ENCODE results near the gene MCUB. TPM values are rescaled to one million over a fixed set of nuclear protein-coding genes. Genes with fewer than 3 reads are reported as not detected.

Gene MCUB
- total RNA-seq, 4 donors from 2014 or later, result 6.5 to 18.5 (median 12.4) TPM

GRCh38 chr4:109599046-109599652 is 39.1 kb downstream of the MCUB start:
- no peak for DNase-seq
- H3K9me3 ChIP-seq, result no peaks in the 10 kb centered on the region

GRCh38 chr4:109600431-109600830 is 40.4 kb downstream of the MCUB start:
- Histone ChIP-seq H3K36me3 (no peaks in the 10 kb centered on the region), H3K9me3 (no peaks in the 10 kb centered on the region), H3K4me3 (replicated peaks in 1 of 3) (no peak overlapping the region), H3K27ac (no peak overlapping the region), H3K4me1 (no peaks in the 10 kb centered on the region), H3K27me3 (no peaks in the 10 kb centered on the region)
- DNase-seq, result no peak
- intact Hi-C loops (cut with DNase I), result no loop called here
- 91 to 99% methylated on average over 3 of the region's 3 CpGs for WGBS, 2 donors
- TF ChIP-seq CTCF (IDR thresholded peaks at IDR 0.05) (no peak), POLR2A (IDR thresholded peaks at IDR 0.05) (no peak)

More at GRCh38 chr4:109599046-109599652, 39.1 kb downstream of the MCUB start:
- Histone ChIP-seq H3K4me3 (replicated peaks in 1 of 3) (no peak overlapping the region), H3K36me3 (no peaks in the 10 kb centered on the region), H3K4me1 (no peaks in the 10 kb centered on the region), H3K27me3 (no peaks in the 10 kb centered on the region), H3K27ac (no peak overlapping the region)
- 91 to 95% methylated on average over 6 of the region's 6 CpGs for WGBS, 2 donors
- intact Hi-C loops (cut with DNase I), result no loop called here
- TF ChIP-seq CTCF (IDR thresholded peaks at IDR 0.05) (no peak), POLR2A (IDR thresholded peaks at IDR 0.05) (no peak)

GRCh38 chr4:109601336-109601735 is 41.3 kb downstream of the MCUB start:
- Histone ChIP-seq H3K27me3 (no peaks in the 10 kb centered on the region), H3K27ac (no peak overlapping the region), H3K36me3 (no peaks in the 10 kb centered on the region), H3K4me1 (no peaks in the 10 kb centered on the region), H3K4me3 (replicated peaks in 1 of 3) (no peak overlapping the region), H3K9me3 (no peaks in the 10 kb centered on the region)
- TF ChIP-seq CTCF (IDR thresholded peaks at IDR 0.05) (no peak), POLR2A (IDR thresholded peaks at IDR 0.05) (no peak)
- no peak for DNase-seq
- intact Hi-C loops (cut with DNase I), result no loop called here
- WGBS, 2 donors, result 87 to 93% methylated on average over 2 of the region's 2 CpGs

- H3K27ac ChIP-seq, result no peak overlapping the region
- H3K36me3 ChIP-seq, result no peaks in the 10 kb centered on the region
- H3K4me3 ChIP-seq (replicated peaks in 1 of 3), result no peak overlapping the region
- TF ChIP-seq CTCF (IDR thresholded peaks at IDR 0.05) (no peak), POLR2A (IDR thresholded peaks at IDR 0.05) (no peak)
- H3K27me3 ChIP-seq, result no peaks in the 10 kb centered on the region
- H3K9me3 ChIP-seq, result no peaks in the 10 kb centered on the region
- intact Hi-C loops (cut with DNase I), result no loop called here
- no peaks in the 10 kb centered on the region for H3K4me1 ChIP-seq
- DNase-seq, result no peak
Measured at GRCh38 chr4:109607976-109608375, 47.9 kb downstream of the MCUB start.

GRCh38 chr4:109608879-109609278 is 48.8 kb downstream of the MCUB start:
- TF ChIP-seq POLR2A (IDR thresholded peaks at IDR 0.05), result no peak
- no peak for TF ChIP-seq CTCF (IDR thresholded peaks at IDR 0.05)
- Histone ChIP-seq H3K27me3 (no peaks in the 10 kb centered on the region), H3K9me3 (no peaks in the 10 kb centered on the region), H3K27ac (no peak overlapping the region), H3K4me3 (replicated peaks in 1 of 3) (no peak overlapping the region), H3K4me1 (no peaks in the 10 kb centered on the region), H3K36me3 (no peaks in the 10 kb centered on the region)
- no peak for DNase-seq
- intact Hi-C loops (cut with DNase I), result no loop called here
- 80 to 100% methylated on average over 1 of the region's 1 CpG for WGBS, 2 donors

Measured in thyroid gland (tissue), 4 donors.